ENCODE measurements around the gene CD24. TPM values are rescaled to one million over a fixed set of nuclear protein-coding genes. Genes with fewer than 3 reads are reported as not detected.

The CD24 gene
- total RNA-seq, 1 experiment from 2014 or later: 937 TPM

DNA sequence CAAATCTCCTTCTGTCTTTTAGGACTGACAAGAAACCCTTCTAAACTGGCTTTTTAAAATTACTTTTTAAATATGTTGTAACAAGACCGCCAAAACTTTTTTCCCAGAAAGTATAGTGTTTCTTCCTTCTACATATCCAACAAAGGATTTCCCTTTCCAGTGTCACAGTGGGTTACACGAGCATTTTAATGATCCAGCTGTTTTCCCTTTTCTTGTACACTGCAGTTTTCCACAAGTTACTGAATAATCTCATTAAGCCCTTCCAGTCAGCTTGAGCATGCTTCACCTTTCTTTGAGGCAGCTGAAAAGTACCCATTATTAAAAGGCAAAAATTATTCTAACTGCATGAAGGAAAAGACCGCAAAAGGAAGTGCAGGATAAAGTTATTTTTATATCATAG is 48.6 kb downstream of the CD24 start:
- H3K27ac Mint-ChIP-seq: no peak overlapping the region
- H3K36me3 Mint-ChIP-seq: no peaks in the 10 kb centered on the region
- H3K4me3 Mint-ChIP-seq: no peak overlapping the region
- DNase-seq (ENCODE audit: low spot score) (no peak), ATAC-seq (no peak)
- ChIA-PET POLR2A (no interaction called here), CTCF (no interaction called here)
- no peak for TF ChIP-seq NR3C1 (CRISPR knock-in tag; conservative IDR thresholded peaks at IDR 0.05; ENCODE audit: low read depth)
- TF ChIP-seq, protein P1, sequence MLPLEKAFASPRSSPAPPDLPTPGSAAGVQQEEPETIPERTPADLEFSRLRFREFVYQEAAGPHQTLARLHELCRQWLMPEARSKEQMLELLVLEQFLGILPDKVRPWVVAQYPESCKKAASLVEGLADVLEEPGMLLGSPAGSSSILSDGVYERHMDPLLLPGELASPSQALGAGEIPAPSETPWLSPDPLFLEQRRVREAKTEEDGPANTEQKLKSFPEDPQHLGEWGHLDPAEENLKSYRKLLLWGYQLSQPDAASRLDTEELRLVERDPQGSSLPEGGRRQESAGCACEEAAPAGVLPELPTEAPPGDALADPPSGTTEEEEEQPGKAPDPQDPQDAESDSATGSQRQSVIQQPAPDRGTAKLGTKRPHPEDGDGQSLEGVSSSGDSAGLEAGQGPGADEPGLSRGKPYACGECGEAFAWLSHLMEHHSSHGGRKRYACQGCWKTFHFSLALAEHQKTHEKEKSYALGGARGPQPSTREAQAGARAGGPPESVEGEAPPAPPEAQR (CRISPR knock-in tag; IDR thresholded peaks at IDR 0.05): no peak
- no peak for TF ChIP-seq FOXK1 (CRISPR knock-in tag; IDR thresholded peaks at IDR 0.05)
- no peak for TF ChIP-seq RELA (CRISPR knock-in tag; IDR thresholded peaks at IDR 0.05; ENCODE audit: borderline replicate concordance)
- no peak for TF ChIP-seq JUN (CRISPR knock-in tag; IDR thresholded peaks at IDR 0.05)
- TF ChIP-seq, protein P2, sequence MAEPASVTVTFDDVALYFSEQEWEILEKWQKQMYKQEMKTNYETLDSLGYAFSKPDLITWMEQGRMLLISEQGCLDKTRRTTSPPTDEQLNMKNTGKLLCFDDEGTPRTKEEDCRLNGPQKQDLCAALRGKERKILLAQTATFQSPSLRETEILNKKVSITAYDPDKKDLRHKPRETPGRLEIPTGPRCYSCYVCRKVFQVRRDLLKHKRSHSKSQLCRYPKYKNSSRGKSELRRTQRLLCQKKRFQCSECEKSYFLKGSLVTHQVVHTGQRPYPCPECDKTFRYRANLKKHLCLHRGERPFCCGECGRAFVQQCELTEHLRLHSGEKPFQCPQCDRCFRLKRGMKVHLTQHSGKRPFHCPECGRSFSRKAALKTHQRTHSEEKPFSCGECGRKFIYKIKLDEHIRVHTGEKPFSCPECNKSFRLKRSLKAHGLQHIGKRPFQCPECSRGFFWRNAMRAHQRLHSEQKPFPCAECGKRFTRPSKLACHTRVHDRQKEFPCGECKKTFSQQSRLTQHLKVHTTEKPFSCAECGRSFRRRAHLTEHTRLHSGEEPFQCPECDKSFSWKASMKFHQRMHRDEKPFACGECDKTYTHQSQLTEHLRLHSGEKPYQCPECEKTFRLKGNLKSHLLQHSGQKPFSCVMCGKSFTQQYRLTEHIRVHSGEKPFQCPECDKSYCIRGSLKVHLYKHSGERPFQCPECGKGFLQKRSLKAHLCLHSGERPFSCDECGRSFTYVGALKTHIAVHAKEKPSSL (CRISPR knock-in tag; conservative IDR thresholded peaks at IDR 0.05): no peak
- H3K9me3 Mint-ChIP-seq: no peaks in the 10 kb centered on the region
- H3K27me3 Mint-ChIP-seq (ENCODE audit: low read depth): no peaks in the 10 kb centered on the region
- peaks cover 25% of the 10 kb centered on the region for H3K4me1 Mint-ChIP-seq

DNA sequence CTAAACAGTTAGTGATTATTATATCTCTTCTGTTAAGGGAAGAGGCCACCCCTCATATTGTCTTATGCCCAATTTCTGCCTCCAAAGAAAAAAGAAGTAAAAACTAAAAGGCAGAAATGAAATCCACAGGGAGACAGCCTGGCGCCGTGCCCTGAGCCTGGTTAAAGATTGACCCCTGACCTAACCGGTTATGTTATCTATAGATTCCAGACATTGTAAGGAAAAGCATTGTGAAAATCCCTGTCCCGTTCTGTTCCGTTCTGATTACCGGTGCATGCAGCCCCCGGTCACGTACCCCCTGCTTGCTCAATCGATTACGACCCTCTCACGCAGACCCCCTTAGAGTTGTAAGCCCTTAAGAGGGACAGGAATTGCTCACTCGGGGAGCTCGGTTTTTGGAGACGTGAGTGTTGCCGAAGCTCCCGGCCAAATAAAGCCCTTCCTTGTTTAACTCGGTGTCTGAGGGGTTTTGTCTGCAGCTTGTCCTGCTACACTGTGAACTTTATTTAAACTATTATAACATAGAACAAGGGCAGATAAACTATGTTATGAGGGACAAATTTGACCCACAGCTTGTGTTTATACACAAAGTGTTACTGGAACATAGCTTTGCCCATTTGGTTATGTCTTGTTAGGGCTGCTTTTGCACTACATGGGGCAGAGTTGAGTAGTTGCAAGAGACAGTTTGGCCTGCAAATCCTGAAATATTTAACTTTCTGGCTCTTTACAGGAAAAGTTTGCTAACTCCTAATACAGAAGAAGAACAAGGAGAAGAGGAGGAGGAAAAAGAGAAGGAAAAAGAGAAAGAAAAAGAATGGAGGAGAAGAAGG is 49.6 kb downstream of the CD24 start:
- H3K27ac Mint-ChIP-seq: 0 out of 2 replicates have a peak overlapping the region, but pooled peaks have one; percentile 51
- H3K4me1 Mint-ChIP-seq: peaks cover 25% of the 10 kb centered on the region
- ATAC-seq: no peak
- no peaks in the 10 kb centered on the region for H3K9me3 Mint-ChIP-seq
- CTCF ChIA-PET: interaction anchor here (0.6 kb wide), 1 partner anchor 386 kb away, joined by 3 read pairs; no protein-coding TSS in a partner anchor
- DNase-seq (ENCODE audit: low spot score): no peak
- no peak overlapping the region for H3K4me3 Mint-ChIP-seq
- POLR2A ChIA-PET: no interaction called here
- no peak for TF ChIP-seq RORB (CRISPR knock-in tag; IDR thresholded peaks at IDR 0.05)
- TF ChIP-seq, protein P3, sequence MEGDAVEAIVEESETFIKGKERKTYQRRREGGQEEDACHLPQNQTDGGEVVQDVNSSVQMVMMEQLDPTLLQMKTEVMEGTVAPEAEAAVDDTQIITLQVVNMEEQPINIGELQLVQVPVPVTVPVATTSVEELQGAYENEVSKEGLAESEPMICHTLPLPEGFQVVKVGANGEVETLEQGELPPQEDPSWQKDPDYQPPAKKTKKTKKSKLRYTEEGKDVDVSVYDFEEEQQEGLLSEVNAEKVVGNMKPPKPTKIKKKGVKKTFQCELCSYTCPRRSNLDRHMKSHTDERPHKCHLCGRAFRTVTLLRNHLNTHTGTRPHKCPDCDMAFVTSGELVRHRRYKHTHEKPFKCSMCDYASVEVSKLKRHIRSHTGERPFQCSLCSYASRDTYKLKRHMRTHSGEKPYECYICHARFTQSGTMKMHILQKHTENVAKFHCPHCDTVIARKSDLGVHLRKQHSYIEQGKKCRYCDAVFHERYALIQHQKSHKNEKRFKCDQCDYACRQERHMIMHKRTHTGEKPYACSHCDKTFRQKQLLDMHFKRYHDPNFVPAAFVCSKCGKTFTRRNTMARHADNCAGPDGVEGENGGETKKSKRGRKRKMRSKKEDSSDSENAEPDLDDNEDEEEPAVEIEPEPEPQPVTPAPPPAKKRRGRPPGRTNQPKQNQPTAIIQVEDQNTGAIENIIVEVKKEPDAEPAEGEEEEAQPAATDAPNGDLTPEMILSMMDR (IDR thresholded peaks at IDR 0.05): no peak
- no peaks in the 10 kb centered on the region for H3K36me3 Mint-ChIP-seq
- no peaks in the 10 kb centered on the region for H3K27me3 Mint-ChIP-seq (ENCODE audit: low read depth)

DNA sequence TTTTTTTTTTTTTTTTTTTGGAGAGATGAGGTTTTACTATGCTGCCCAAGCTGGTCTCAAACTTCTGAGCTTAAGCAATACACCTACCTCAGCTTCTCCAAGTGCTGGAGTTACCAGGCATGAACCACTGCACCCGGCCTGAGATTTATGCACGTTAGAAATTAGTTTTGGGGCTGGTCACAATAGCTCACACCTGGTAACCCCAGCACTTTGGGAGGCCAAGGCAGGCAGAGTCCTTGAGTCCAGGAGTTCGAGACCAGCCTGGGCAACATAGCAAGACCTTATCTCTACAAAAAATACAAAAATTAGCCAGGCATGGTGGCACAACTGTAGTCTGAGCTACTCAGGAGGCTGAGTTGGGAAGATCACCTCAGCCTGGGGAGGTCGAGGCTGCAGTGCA is 51.9 kb downstream of the CD24 start:
- ChIA-PET POLR2A (interaction anchor here (0.6 kb wide), 1 partner anchor 36 kb away, joined by 3 read pairs; no protein-coding TSS in a partner anchor), CTCF (interaction anchor here (0.7 kb wide), 1 partner anchor 17 kb away, joined by 3 read pairs; no protein-coding TSS in a partner anchor)
- Mint-ChIP-seq H3K4me3 (no peak overlapping the region), H3K4me1 (peaks cover 20% of the 10 kb centered on the region), H3K27me3 (ENCODE audit: low read depth) (no peaks in the 10 kb centered on the region), H3K36me3 (no peaks in the 10 kb centered on the region), H3K27ac (no peak overlapping the region), H3K9me3 (peaks cover 3% of the 10 kb centered on the region; the same call in 1 of the 2 replicates)
- ATAC-seq: no peak
- DNase-seq (ENCODE audit: low spot score): no peak
- TF ChIP-seq ZNF121 (CRISPR knock-in tag; IDR thresholded peaks at IDR 0.05) (0 out of 2 replicates have a peak, but pooled peaks have one; percentile 44), FOXP1 (CRISPR knock-in tag; IDR thresholded peaks at IDR 0.05; ENCODE audit: borderline replicate concordance) (no peak)

Other genes starting within 250 kb of the CD24 start
- 17.2 to 21.0 TPM (median 20.7 TPM) in 3 replicates for gene MTRES1, start 53.5 kb upstream of the CD24 start, total RNA-seq (2021)
- 25.4 to 33.8 TPM (median 33.3 TPM) in 3 replicates for gene BEND3, start 140.8 kb upstream of the CD24 start, total RNA-seq (2021)